Rectal smooth muscle tissue (tissue), 1 donor: Measurements from ENCODE around the gene SCUBE1.

Experiments used
- H3K27ac ChIP-seq: one replicate; pipeline ENCODE4 v1.7.0; 2013; ENCODE audit warnings: low read depth, low read length, inconsistent platforms
- H3K27me3 ChIP-seq: one replicate; pipeline ENCODE4 v1.7.0; 2013; ENCODE audit warnings: low read length; ENCODE audit not compliant: control insufficient read depth, insufficient read depth
- H3K36me3 ChIP-seq: one replicate; pipeline ENCODE4 v1.7.0; 2013; ENCODE audit warnings: low read length; ENCODE audit not compliant: control insufficient read depth, insufficient read depth
- H3K4me1 ChIP-seq: one replicate; pipeline ENCODE4 v1.7.0; 2013; ENCODE audit warnings: low read length; ENCODE audit not compliant: control insufficient read depth, insufficient read depth
- H3K4me3 ChIP-seq: one replicate; pipeline ENCODE4 v1.7.0; 2013; ENCODE audit warnings: low read length
- H3K9ac ChIP-seq: one replicate; pipeline ENCODE4 v1.7.0; 2013; ENCODE audit warnings: low read length

Gene SCUBE1

GRCh38 chr22:43168471-43169309, 174.5 kb downstream of the SCUBE1 start:
- Histone ChIP-seq H3K36me3 (peaks cover 25% of the 10 kb centered on the region), H3K27me3 (no peaks in the 10 kb centered on the region), H3K4me1 (no peaks in the 10 kb centered on the region), H3K4me3 (no peak overlapping the region), H3K27ac (no peak overlapping the region), H3K9ac (no peak overlapping the region)

- Histone ChIP-seq H3K4me3 (no peak overlapping the region), H3K9ac (no peak overlapping the region), H3K36me3 (peaks cover 23% of the 10 kb centered on the region), H3K27me3 (no peaks in the 10 kb centered on the region), H3K27ac (no peak overlapping the region), H3K4me1 (no peaks in the 10 kb centered on the region)
Observed at GRCh38 chr22:43167001-43167589, 176.1 kb downstream of the SCUBE1 start.

GRCh38 chr22:43166132-43166930, 176.8 kb downstream of the SCUBE1 start:
- Histone ChIP-seq H3K27ac (no peak overlapping the region), H3K9ac (no peak overlapping the region), H3K27me3 (no peaks in the 10 kb centered on the region), H3K36me3 (peaks cover 19% of the 10 kb centered on the region), H3K4me3 (no peak overlapping the region), H3K4me1 (no peaks in the 10 kb centered on the region)

GRCh38 chr22:43164636-43165035, 178.5 kb downstream of the SCUBE1 start:
- Histone ChIP-seq H3K9ac (no peak overlapping the region), H3K27me3 (no peaks in the 10 kb centered on the region), H3K4me1 (no peaks in the 10 kb centered on the region), H3K4me3 (no peak overlapping the region), H3K27ac (no peak overlapping the region), H3K36me3 (peaks cover 15% of the 10 kb centered on the region)

GRCh38 chr22:43163241-43163795, 179.9 kb downstream of the SCUBE1 start:
- Histone ChIP-seq H3K9ac (no peak overlapping the region), H3K27ac (no peak overlapping the region), H3K27me3 (no peaks in the 10 kb centered on the region), H3K4me1 (no peaks in the 10 kb centered on the region), H3K36me3 (peaks cover 14% of the 10 kb centered on the region), H3K4me3 (no peak overlapping the region)

- peaks cover 9% of the 10 kb centered on the region for H3K36me3 ChIP-seq
- no peak overlapping the region for H3K27ac ChIP-seq
- H3K27me3 ChIP-seq = no peaks in the 10 kb centered on the region
- H3K4me1 ChIP-seq = no peaks in the 10 kb centered on the region
- H3K4me3 ChIP-seq = no peak overlapping the region
- no peak overlapping the region for H3K9ac ChIP-seq
Observed at GRCh38 chr22:43162412-43163150, 180.6 kb downstream of the SCUBE1 start.

GRCh38 chr22:43160497-43161126, 182.6 kb downstream of the SCUBE1 start:
- Histone ChIP-seq H3K4me1 (no peaks in the 10 kb centered on the region), H3K36me3 (peaks cover 9% of the 10 kb centered on the region), H3K27ac (no peak overlapping the region), H3K27me3 (no peaks in the 10 kb centered on the region), H3K4me3 (no peak overlapping the region), H3K9ac (no peak overlapping the region)

GRCh38 chr22:43159484-43160178, 183.5 kb downstream of the SCUBE1 start:
- Histone ChIP-seq H3K4me1 (no peaks in the 10 kb centered on the region), H3K27ac (no peak overlapping the region), H3K9ac (no peak overlapping the region)

GRCh38 chr22:43158778-43159483, 184.2 kb downstream of the SCUBE1 start:
- Histone ChIP-seq H3K4me3 (no peak overlapping the region), H3K9ac (no peak overlapping the region), H3K4me1 (no peaks in the 10 kb centered on the region), H3K27me3 (no peaks in the 10 kb centered on the region), H3K36me3 (peaks cover 9% of the 10 kb centered on the region), H3K27ac (no peak overlapping the region)

More at GRCh38 chr22:43159484-43160178, 183.5 kb downstream of the SCUBE1 start:
- Histone ChIP-seq H3K27me3 (no peaks in the 10 kb centered on the region), H3K36me3 (peaks cover 9% of the 10 kb centered on the region), H3K4me3 (no peak overlapping the region)

- H3K36me3 ChIP-seq = peaks cover 9% of the 10 kb centered on the region
- H3K4me1 ChIP-seq = no peaks in the 10 kb centered on the region
- no peak overlapping the region for H3K4me3 ChIP-seq
- H3K9ac ChIP-seq = no peak overlapping the region
- H3K27ac ChIP-seq = no peak overlapping the region
- no peaks in the 10 kb centered on the region for H3K27me3 ChIP-seq
Observed at GRCh38 chr22:43157874-43158546, 185.2 kb downstream of the SCUBE1 start.
